GM23338 (cell line): ENCODE results near the gene KLK15. TPM values are rescaled to one million over a fixed set of nuclear protein-coding genes. Genes with fewer than 3 reads are reported as not detected.

ENCODE experiments used
- ATAC-seq: fragments of 200-7000 bp; cut with Tn5 transposase; 3 replicates; pipeline ENCODE4 v1.9.1; 2020
- DNase-seq: peaks from one replicate; pipeline ENCODE4 v3.0.0-alpha.2; 2015; ENCODE audit warnings: low spot score
- H2AFZ ChIP-seq: fragments of 200-600 bp; sonication (generic); 2 replicates; pipeline ENCODE4 v1.8.0; 2016; ENCODE audit warnings: antibody characterized with exemption, mild to moderate bottlenecking, moderate library complexity
- H3F3A ChIP-seq: fragments of 200-600 bp; sonication (generic); replicated peaks from 2 replicates; pipeline ENCODE4 v1.8.0; 2017; ENCODE audit warnings: antibody characterized with exemption, mixed run types, low read depth
- H3K27ac ChIP-seq: fragments of 200-600 bp; sonication (generic); 2 replicates; pipeline ENCODE4 v1.6.1; 2016; ENCODE audit warnings: low read depth
- H3K27me3 ChIP-seq: fragments of 200-600 bp; sonication (generic); 2 replicates; pipeline ENCODE4 v1.8.0; 2016; ENCODE audit warnings: mild to moderate bottlenecking, mixed run types, moderate library complexity; ENCODE audit not compliant: insufficient read depth
- H3K36me3 ChIP-seq: fragments of 200-600 bp; sonication (generic); 2 replicates; pipeline ENCODE4 v1.8.0; 2016; ENCODE audit warnings: mild to moderate bottlenecking; ENCODE audit not compliant: insufficient read depth
- H3K4me1 ChIP-seq: fragments of 200-600 bp; sonication (generic); 2 replicates; pipeline ENCODE4 v1.8.0; 2016; ENCODE audit warnings: mild to moderate bottlenecking, moderate library complexity; ENCODE audit not compliant: insufficient read depth
- H3K4me2 ChIP-seq: fragments of 200-600 bp; sonication (generic); 2 replicates; pipeline ENCODE4 v1.7.1; 2017; ENCODE audit warnings: mixed run types
- H3K4me3 ChIP-seq: fragments of 200-600 bp; sonication (generic); 2 replicates; pipeline ENCODE4 v1.6.1; 2016; ENCODE audit warnings: mixed run types
- H3K79me2 ChIP-seq: fragments of 200-600 bp; sonication (generic); replicated peaks from 2 replicates; pipeline ENCODE4 v1.8.0; 2017; ENCODE audit warnings: mild to moderate bottlenecking; ENCODE audit not compliant: insufficient read depth
- H3K9me2 ChIP-seq: fragments of 200-600 bp; sonication (generic); 2 replicates; pipeline ENCODE4 v1.8.0; 2017; ENCODE audit not compliant: insufficient read depth
- H4K20me1 ChIP-seq: fragments of 200-600 bp; sonication (generic); replicated peaks from 2 replicates; pipeline ENCODE4 v1.8.0; 2017; ENCODE audit warnings: mild to moderate bottlenecking; ENCODE audit not compliant: insufficient read depth
- H3K27ac Mint-ChIP-seq: 2 replicates; pipeline ENCODE4 v1.8.0; 2020; ENCODE audit warnings: inconsistent platforms, mild to moderate bottlenecking, moderate library complexity, mixed read lengths
- H3K27me3 Mint-ChIP-seq: 3 replicates; pipeline ENCODE4 v1.8.0; 2022; ENCODE audit warnings: low read depth, mild to moderate bottlenecking, moderate library complexity, mixed read lengths, inconsistent platforms; ENCODE audit not compliant: insufficient read depth, poor library complexity
- H3K36me3 Mint-ChIP-seq: 3 replicates; pipeline ENCODE4 v1.8.0; 2021; ENCODE audit warnings: low read depth, mild to moderate bottlenecking, inconsistent platforms, moderate library complexity, mixed read lengths
- H3K4me1 Mint-ChIP-seq: 3 replicates; pipeline ENCODE4 v1.8.0; 2020; ENCODE audit warnings: mild to moderate bottlenecking, inconsistent platforms, mixed read lengths
- H3K4me3 Mint-ChIP-seq: 3 replicates; pipeline ENCODE4 v1.8.0; 2021; ENCODE audit warnings: moderate library complexity, mild to moderate bottlenecking, inconsistent platforms, mixed read lengths
- H3K9me3 Mint-ChIP-seq: 3 replicates; pipeline ENCODE4 v1.8.0; 2020; ENCODE audit warnings: moderate library complexity, mild to moderate bottlenecking, inconsistent platforms, mixed read lengths
- CTCF ChIP-seq, 2 experiments: fragments of 200-600 bp in 1 of 2; sonication (generic) in 1 of 2; conservative IDR thresholded peaks; 2 replicates each; pipeline versions ENCODE4 v1.5.1 to v1.6.1; 2016 to 2017; ENCODE audit warnings: antibody characterized with exemption in 2 of 2, low read depth in 2 of 2, mild to moderate bottlenecking in 2 of 2, moderate library complexity in 1 of 2
- ETS1 ChIP-seq: IDR thresholded peaks from 2 replicates; pipeline ENCODE4 v1.6.1; 2016; ENCODE audit warnings: antibody characterized with exemption
- EZH2 ChIP-seq: fragments of 200-600 bp; sonication (generic); IDR thresholded peaks from one replicate; pipeline ENCODE4 v1.8.0; 2017; ENCODE audit warnings: antibody characterized with exemption, mild to moderate bottlenecking, low read depth; ENCODE audit not compliant: unreplicated experiment
- EZH2phosphoT487 ChIP-seq: fragments of 200-600 bp; sonication (generic); IDR thresholded peaks from one replicate; pipeline ENCODE4 v1.8.1; 2018; ENCODE audit warnings: antibody characterized with exemption; ENCODE audit not compliant: unreplicated experiment
- POLR2AphosphoS5 ChIP-seq: IDR thresholded peaks from 2 replicates; pipeline ENCODE4 v1.6.1; 2016; ENCODE audit warnings: antibody characterized with exemption, low read depth
- REST ChIP-seq: IDR thresholded peaks from one replicate; pipeline ENCODE4 v1.6.1; 2018; ENCODE audit warnings: antibody characterized with exemption; ENCODE audit not compliant: unreplicated experiment
- ZNF114 ChIP-seq: fragments of 250-450 bp; sonication (Bioruptor Pico); IDR thresholded peaks from 2 replicates; pipeline ENCODE4 v1.5.0; 2020; ENCODE audit warnings: mild to moderate bottlenecking, moderate library complexity
- ZNF462 ChIP-seq: fragments of 250-450 bp; sonication (Bioruptor Pico); IDR thresholded peaks from 2 replicates; pipeline ENCODE4 v1.5.0; 2020; ENCODE audit warnings: mild to moderate bottlenecking, moderate library complexity
- polyA plus RNA-seq: library from polyadenylated mRNA; unstranded; fragments of >200 nt; fragmentation: Nextera tagmentation; extraction: Ambion mirVana; gene quantifications from 2 replicates; pipeline ENCODE4 v1.2.1, GENCODE V29; 2016
- total RNA-seq: library from RNA; depleted of rRNA; stranded (reverse); fragments of >200 nt; shearing (Covaris generic); gene quantifications from 2 replicates; pipeline ENCODE4 v1.2.3, GENCODE V29; 2014

Gene KLK15
- total and polyA plus RNA-seq, 2 experiments from 2014 or later: not detected

- H3K4me2 ChIP-seq: no peak overlapping the region
- Mint-ChIP-seq H3K9me3 (peaks cover 84% of the 10 kb centered on the region), H3K27ac (no peak overlapping the region), H3K27me3 (peaks cover 10% of the 10 kb centered on the region), H3K4me3 (no peak overlapping the region), H3K4me1 (no peaks in the 10 kb centered on the region; the same call in 2 of the 3 replicates), H3K36me3 (peaks cover 20% of the 10 kb centered on the region)
- ATAC-seq (no peak), DNase-seq (no peak)
- no peaks in the 10 kb centered on the region for H3K79me2 ChIP-seq
- H3K27ac ChIP-seq: no peak overlapping the region
- no peaks in the 10 kb centered on the region for H3K9me2 ChIP-seq
- no peaks in the 10 kb centered on the region for H3K27me3 ChIP-seq
- H3K4me3 ChIP-seq: no peak overlapping the region
- H4K20me1 ChIP-seq: no peaks in the 10 kb centered on the region
- TF ChIP-seq REST (no peak), ZNF114 (CRISPR knock-in tag) (no peak), POLR2AphosphoS5 (no peak), EZH2 (no peak), EZH2phosphoT487 (no peak)
- H3K36me3 ChIP-seq: no peaks in the 10 kb centered on the region
- H2AFZ ChIP-seq: no peak overlapping the region
- H3K4me1 ChIP-seq: peaks cover 12% of the 10 kb centered on the region
- no peaks in the 10 kb centered on the region for H3F3A ChIP-seq
Measured at GRCh38 chr19:50861496-50862286, 28.3 kb upstream of the KLK15 start.

GRCh38 chr19:50861010-50861409, 27.6 kb upstream of the KLK15 start:
- Mint-ChIP-seq H3K9me3 (peaks cover 84% of the 10 kb centered on the region), H3K4me3 (no peak overlapping the region), H3K27ac (no peak overlapping the region), H3K36me3 (peaks cover 23% of the 10 kb centered on the region), H3K27me3 (peaks cover 9% of the 10 kb centered on the region), H3K4me1 (no peaks in the 10 kb centered on the region; the same call in 2 of the 3 replicates)
- H3K79me2 ChIP-seq: no peaks in the 10 kb centered on the region
- DNase-seq: no peak
- no peaks in the 10 kb centered on the region for H3K9me2 ChIP-seq
- no peaks in the 10 kb centered on the region for H3K36me3 ChIP-seq
- ATAC-seq: no peak
- H3K27me3 ChIP-seq: no peaks in the 10 kb centered on the region
- peaks cover 12% of the 10 kb centered on the region for H3K4me1 ChIP-seq
- no peak overlapping the region for H2AFZ ChIP-seq
- H3K27ac ChIP-seq: no peak overlapping the region
- no peaks in the 10 kb centered on the region for H3F3A ChIP-seq
- no peaks in the 10 kb centered on the region for H4K20me1 ChIP-seq
- no peak overlapping the region for H3K4me2 ChIP-seq
- H3K4me3 ChIP-seq: no peak overlapping the region
- TF ChIP-seq EZH2phosphoT487 (no peak), ETS1 (no peak), ZNF462 (CRISPR knock-in tag) (no peak), CTCF (conservative IDR thresholded peaks at IDR 0.05; ENCODE audit: low read depth in 2 of 2) (no peak)
